CD14-positive monocyte (primary cell): ENCODE measurements around the gene ASAP3. TPM values are rescaled to one million over a fixed set of nuclear protein-coding genes. Genes with fewer than 3 reads are reported as not detected.
A peak's percentile ranks its signal among the peaks of the same experiment; 100 is the strongest.

Experiments
- DNase-seq, 3 donors: peaks; one replicate each; pipeline ENCODE4 v3.0.0-alpha.2; 2011 to 2022
- H2AFZ ChIP-seq: 2 replicates; pipeline ENCODE4 v1.6.0; 2012; ENCODE audit warnings: mild to moderate bottlenecking, low read depth, low read length, inconsistent platforms; ENCODE audit not compliant: insufficient read depth, poor library complexity, severe bottlenecking
- H3K27ac ChIP-seq, 2 donors: 1 replicate in 1 of 2; 2 replicates in 1 of 2; pipeline ENCODE4 v1.5.1; 2012 to 2013; ENCODE audit warnings: low read length in 2 of 2, control low read depth in 1 of 2, inconsistent platforms in 1 of 2, low read depth in 1 of 2, mild to moderate bottlenecking in 1 of 2
- H3K27me3 ChIP-seq, 2 donors: one replicate each; pipeline versions ENCODE4 v1.6.0 to v1.6.1; 2011 to 2013; ENCODE audit warnings: low read length in 2 of 2; ENCODE audit not compliant: control insufficient read depth in 2 of 2, insufficient read depth in 2 of 2
- H3K36me3 ChIP-seq, 2 donors: replicated peaks in 1 of 2; 1 replicate in 1 of 2; 2 replicates in 1 of 2; pipeline versions ENCODE4 v1.5.1 to v1.6.1; 2012 to 2013; ENCODE audit warnings: low read length in 2 of 2, control low read depth in 1 of 2, inconsistent platforms in 1 of 2, mild to moderate bottlenecking in 1 of 2; ENCODE audit not compliant: insufficient read depth in 2 of 2, control insufficient read depth in 1 of 2
- H3K4me1 ChIP-seq, 2 donors: 1 replicate in 1 of 2; 2 replicates in 1 of 2; pipeline versions ENCODE4 v1.5.1 to v1.6.1; 2012 to 2013; ENCODE audit warnings: low read length in 2 of 2, control low read depth in 1 of 2, inconsistent platforms in 1 of 2, mild to moderate bottlenecking in 1 of 2, moderate library complexity in 1 of 2; ENCODE audit not compliant: insufficient read depth in 2 of 2, control insufficient read depth in 1 of 2
- H3K4me2 ChIP-seq: replicated peaks from 2 replicates; pipeline ENCODE3; 2012; ENCODE audit warnings: low read length, moderate library complexity, mild to moderate bottlenecking; ENCODE audit not compliant: poor library complexity, severe bottlenecking; ENCODE audit errors: extremely low read depth
- H3K4me3 ChIP-seq, 3 experiments: fragments of 200-600 bp in 1 of 3; sonication (generic) in 1 of 3; replicated peaks in 1 of 3; 1 replicate in 2 of 3; 2 replicates in 1 of 3; pipeline ENCODE4 v1.5.1; 2011 to 2013; ENCODE audit warnings: low read length in 3 of 3, mild to moderate bottlenecking in 3 of 3, control low read depth in 2 of 3, low read depth in 2 of 3, inconsistent platforms in 1 of 3, moderate library complexity in 1 of 3
- H3K79me2 ChIP-seq: 2 replicates; pipeline ENCODE4 v1.6.0; 2012; ENCODE audit warnings: mild to moderate bottlenecking, control low read depth, inconsistent platforms, low read length, moderate library complexity; ENCODE audit not compliant: insufficient read depth
- H3K9ac ChIP-seq: 2 replicates; pipeline ENCODE4 v1.6.0; 2017; ENCODE audit warnings: low read length, mild to moderate bottlenecking; ENCODE audit not compliant: insufficient read depth, poor library complexity, severe bottlenecking
- H3K9me3 ChIP-seq, 2 donors: replicated peaks in 1 of 2; 1 replicate in 1 of 2; 2 replicates in 1 of 2; pipeline versions ENCODE4 v1.5.1 to v1.6.1; 2012 to 2013; ENCODE audit warnings: low read length in 2 of 2, control low read depth in 1 of 2; ENCODE audit not compliant: control insufficient read depth in 1 of 2, insufficient read depth in 1 of 2
- H4K20me1 ChIP-seq: 2 replicates; pipeline ENCODE4 v1.6.0; 2012; ENCODE audit warnings: mild to moderate bottlenecking, low read length, control low read depth, moderate library complexity; ENCODE audit not compliant: insufficient read depth
- H3K27ac Mint-ChIP-seq, 7 donors: one replicate each; pipeline ENCODE4 v1.8.0; 2020; ENCODE audit warnings: mild to moderate bottlenecking in 7 of 7, mixed read lengths in 7 of 7, moderate library complexity in 6 of 7, inconsistent platforms in 2 of 7
- H3K27me3 Mint-ChIP-seq, 3 donors: one replicate each; pipeline ENCODE4 v1.8.0; 2021 to 2022; ENCODE audit warnings: low read depth in 3 of 3, mild to moderate bottlenecking in 3 of 3, mixed read lengths in 3 of 3, moderate library complexity in 3 of 3, inconsistent platforms in 1 of 3
- H3K36me3 Mint-ChIP-seq, 2 donors: one replicate each; pipeline ENCODE4 v1.8.0; 2020; ENCODE audit warnings: mixed read lengths in 2 of 2, inconsistent platforms in 1 of 2, mild to moderate bottlenecking in 1 of 2
- H3K4me1 Mint-ChIP-seq: one replicate; pipeline ENCODE4 v1.8.0; 2020; ENCODE audit warnings: mild to moderate bottlenecking, mixed read lengths
- H3K4me3 Mint-ChIP-seq, 2 donors: one replicate each; pipeline ENCODE4 v1.8.0; 2020; ENCODE audit warnings: mild to moderate bottlenecking in 2 of 2, mixed read lengths in 2 of 2, moderate library complexity in 1 of 2
- H3K9me3 Mint-ChIP-seq, 7 donors: one replicate each; pipeline ENCODE4 v1.8.0; 2020 to 2022; ENCODE audit warnings: mixed read lengths in 7 of 7, mild to moderate bottlenecking in 6 of 7, moderate library complexity in 6 of 7, inconsistent platforms in 2 of 7
- WGBS: methylation state at CpG from one replicate; pipeline ENCODE4 v1.1.5; 2013; ENCODE audit warnings: missing lambda C conversion rate; ENCODE audit not compliant: insufficient coverage; 5-methylcytosine and 5-hydroxymethylcytosine counted together
- intact Hi-C, 2 donors: fragments of 100-400 bp; cut with micrococcal nuclease; formaldehyde crosslinking; loops; one replicate each; pipeline versions ENCODE4 v1.15.0 to v1.15.1; 2023
- polyA plus RNA-seq, 3 donors: library from polyadenylated mRNA; depleted of rRNA in 1 of 3; unstranded in 2 of 3; stranded (reverse) in 1 of 3; fragments of 300-500 nt in 2 of 3; fragments of >200 nt in 1 of 3; fragmentation: Illumina TruSeq in 2 of 3; gene quantifications; 1 replicate in 2 of 3; 2 replicates in 1 of 3; pipeline ENCODE4 v1.2.3, GENCODE V29; 2012 to 2021
- TF ChIP-seq, protein P1 (sequence below): fragments of 200-600 bp; IDR thresholded peaks from one replicate; pipeline ENCODE4 v1.8.0; 2022; ENCODE audit warnings: antibody characterized with exemption, mild to moderate bottlenecking

The ASAP3 gene
- polyA plus RNA-seq, 3 donors: 0.27 to 1.1 TPM; not detected in 1

DNA sequence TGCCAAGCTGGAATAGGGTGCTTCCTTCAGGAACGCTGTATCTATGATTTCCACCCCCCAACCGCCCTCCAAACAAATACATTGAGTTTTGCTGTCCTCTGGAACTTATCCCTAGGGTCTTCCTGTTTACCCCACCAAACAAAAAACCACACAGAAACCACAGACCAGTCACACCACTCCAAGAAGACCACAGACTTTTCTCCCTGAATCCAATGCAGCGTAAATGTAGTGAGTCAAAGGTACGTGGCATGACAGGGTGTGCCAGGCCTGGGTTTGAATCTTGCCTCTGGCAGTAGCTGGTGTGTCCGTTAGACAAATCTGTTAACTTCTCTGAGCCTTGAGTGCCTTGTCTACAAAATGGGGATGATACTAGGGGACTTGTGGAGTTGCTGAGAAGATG is 27.8 kb downstream of the ASAP3 start:
- Histone ChIP-seq H3K36me3 (no peaks in the 10 kb centered on the region), H3K27ac (no peak overlapping the region), H4K20me1 (no peaks in the 10 kb centered on the region), H3K4me3 (no peak overlapping the region), H3K79me2 (no peaks in the 10 kb centered on the region), H3K4me1 (no peaks in the 10 kb centered on the region), H3K9me3 (no peaks in the 10 kb centered on the region), H2AFZ (no peak overlapping the region), H3K27me3 (peaks cover 0 to 3% of the 10 kb centered on the region in 2 donors), H3K9ac (no peak overlapping the region), H3K4me2 (no peak overlapping the region)
- Mint-ChIP-seq H3K4me3 (no peak overlapping the region), H3K9me3 (no peaks in the 10 kb centered on the region), H3K36me3 (no peaks in the 10 kb centered on the region), H3K27ac (no peak overlapping the region), H3K4me1 (no peaks in the 10 kb centered on the region), H3K27me3 (peaks cover 4 to 17% (median 12%) of the 10 kb centered on the region in 3 donors)
- TF ChIP-seq, protein P1, sequence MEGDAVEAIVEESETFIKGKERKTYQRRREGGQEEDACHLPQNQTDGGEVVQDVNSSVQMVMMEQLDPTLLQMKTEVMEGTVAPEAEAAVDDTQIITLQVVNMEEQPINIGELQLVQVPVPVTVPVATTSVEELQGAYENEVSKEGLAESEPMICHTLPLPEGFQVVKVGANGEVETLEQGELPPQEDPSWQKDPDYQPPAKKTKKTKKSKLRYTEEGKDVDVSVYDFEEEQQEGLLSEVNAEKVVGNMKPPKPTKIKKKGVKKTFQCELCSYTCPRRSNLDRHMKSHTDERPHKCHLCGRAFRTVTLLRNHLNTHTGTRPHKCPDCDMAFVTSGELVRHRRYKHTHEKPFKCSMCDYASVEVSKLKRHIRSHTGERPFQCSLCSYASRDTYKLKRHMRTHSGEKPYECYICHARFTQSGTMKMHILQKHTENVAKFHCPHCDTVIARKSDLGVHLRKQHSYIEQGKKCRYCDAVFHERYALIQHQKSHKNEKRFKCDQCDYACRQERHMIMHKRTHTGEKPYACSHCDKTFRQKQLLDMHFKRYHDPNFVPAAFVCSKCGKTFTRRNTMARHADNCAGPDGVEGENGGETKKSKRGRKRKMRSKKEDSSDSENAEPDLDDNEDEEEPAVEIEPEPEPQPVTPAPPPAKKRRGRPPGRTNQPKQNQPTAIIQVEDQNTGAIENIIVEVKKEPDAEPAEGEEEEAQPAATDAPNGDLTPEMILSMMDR: no peak
- intact Hi-C loops: no loop called here
- no peak for DNase-seq
- WGBS: 46% methylated on average over 3 of the region's 5 CpGs

GRCh38 chr1:23453455-23454000 is 30.5 kb downstream of the ASAP3 start:
- Histone ChIP-seq H3K9ac (no peak overlapping the region), H3K4me2 (no peak overlapping the region), H3K27ac (no peak overlapping the region), H3K27me3 (no peaks in the 10 kb centered on the region), H3K9me3 (no peaks in the 10 kb centered on the region), H3K4me3 (no peak overlapping the region), H2AFZ (no peak overlapping the region), H3K36me3 (no peaks in the 10 kb centered on the region), H3K4me1 (no peaks in the 10 kb centered on the region), H4K20me1 (no peaks in the 10 kb centered on the region), H3K79me2 (no peaks in the 10 kb centered on the region)
- H3K27me3 Mint-ChIP-seq: peaks cover 2 to 10% (median 8%) of the 10 kb centered on the region in 3 donors
- H3K9me3 Mint-ChIP-seq: no peaks in the 10 kb centered on the region
- no peak overlapping the region for H3K4me3 Mint-ChIP-seq
- intact Hi-C loops: no loop called here
- 71% methylated on average over 1 of the region's 3 CpGs for WGBS
- no peaks in the 10 kb centered on the region for H3K4me1 Mint-ChIP-seq
- no peak for DNase-seq
- TF ChIP-seq, protein P1: no peak
- no peaks in the 10 kb centered on the region for H3K36me3 Mint-ChIP-seq
- peak overlapping the region in 1 of 7 donors; percentile 47 for H3K27ac Mint-ChIP-seq
